HG03354 (cell line): ENCODE data around the gene ALKBH6.

Experiments
- ATAC-seq: cut with Tn5 transposase; IDR thresholded peaks from one replicate; pipeline ENCODE4 v1.9.1; 2021; ENCODE audit warnings: mild to moderate bottlenecking; ENCODE audit not compliant: unreplicated experiment, poor library complexity, severe bottlenecking

The ALKBH6 gene

DNA sequence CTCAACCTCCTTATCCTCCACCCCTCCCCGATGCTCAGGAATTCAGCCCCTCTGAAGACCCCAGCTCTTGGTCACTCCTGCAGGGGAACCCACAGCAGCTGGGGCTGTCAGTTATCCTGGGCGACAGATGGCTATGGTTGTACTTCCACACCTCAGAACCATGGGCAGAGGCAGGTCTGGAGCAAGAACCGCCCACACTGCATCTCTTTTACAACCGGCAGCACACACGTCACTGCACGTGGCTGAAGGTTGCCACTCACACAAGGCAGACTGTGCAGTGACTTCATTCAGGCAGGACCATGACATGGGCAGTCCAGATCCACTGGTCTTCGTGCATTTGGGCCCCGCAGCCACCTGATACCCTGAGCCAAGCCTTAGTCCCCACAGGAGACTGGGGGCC, 40.5 kb downstream of the ALKBH6 start:
- no peak for ATAC-seq

DNA sequence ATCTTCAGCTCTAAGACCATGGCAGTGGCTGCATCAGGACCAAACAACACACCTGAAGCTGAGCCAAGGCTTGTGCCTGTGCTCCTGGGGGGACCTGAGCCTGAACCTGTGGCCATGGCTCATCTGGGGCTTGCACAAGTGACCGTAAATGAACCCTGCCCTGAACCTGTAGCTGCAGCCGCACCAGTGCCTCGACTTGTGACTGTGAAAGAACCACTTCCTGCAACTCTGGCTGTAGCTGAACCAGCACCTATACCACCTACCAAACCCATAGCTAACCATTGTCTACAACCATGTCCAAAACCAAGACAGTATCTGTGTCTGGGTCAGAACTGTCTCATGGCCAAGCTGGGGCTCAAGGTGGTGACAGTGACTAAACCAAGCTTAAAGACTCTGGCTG, 47.2 kb downstream of the ALKBH6 start:
- no peak for ATAC-seq

DNA sequence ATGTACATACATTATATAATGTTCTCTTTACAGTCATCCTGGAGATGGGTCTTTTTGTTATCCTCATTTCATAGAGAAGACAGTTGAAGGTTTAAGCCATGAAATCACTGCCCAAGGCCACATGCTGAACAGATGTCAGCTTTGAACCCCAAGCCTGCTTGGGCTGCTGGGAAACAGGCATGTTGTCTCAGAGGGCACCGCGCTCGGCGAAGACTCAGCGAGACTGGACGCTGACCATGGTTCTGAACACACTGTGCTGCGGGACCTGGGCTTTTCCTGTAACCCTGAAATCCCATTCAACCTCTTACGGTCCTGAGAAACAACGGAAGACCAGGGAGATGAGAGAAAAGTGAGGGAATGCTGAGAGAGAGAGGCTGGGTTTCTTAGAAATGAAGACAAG, 50.5 kb downstream of the ALKBH6 start:
- ATAC-seq: no peak

GRCh38 chr19:35960432-35960972, 53.5 kb downstream of the ALKBH6 start:
- ATAC-seq: no peak

- ATAC-seq: no peak
Measured at GRCh38 chr19:35959968-35960320, 54.1 kb downstream of the ALKBH6 start.
